Measurements from ENCODE around the gene PRKN.

GRCh38 chr6:161302949-161303348 is 1424.6 kb downstream of the PRKN start:
- TF ChIP-seq ZNF384 (IDR thresholded peaks at IDR 0.05) = no peak
- TF ChIP-seq HDGF (IDR thresholded peaks at IDR 0.05; ENCODE audit: borderline replicate concordance) = no peak
- TF ChIP-seq PKNOX1 (IDR thresholded peaks at IDR 0.05) = no peak
- no peak for TF ChIP-seq FOXM1 (IDR thresholded peaks at IDR 0.05; ENCODE audit: borderline replicate concordance)
- TF ChIP-seq FOXK2 (IDR thresholded peaks at IDR 0.05) = no peak

All from HEK293T (cell line).